Tibial artery (tissue), 4 donors: Measurements from ENCODE around the gene BRD3OS.
"Not testable (repeated sequence)": the region's sequence is repeated elsewhere in the genome, so short reads cannot be mapped to it uniquely, and the experiment has no call there.

ENCODE experiments used
- DNase-seq, 2 donors: peaks; one replicate each; pipeline ENCODE4 v3.0.0-alpha.2; 2019
- H3K27ac ChIP-seq, 2 donors: fragments of 200-600 bp; sonication (generic) in 1 of 2; 1 replicate in 1 of 2; 2 replicates in 1 of 2; pipeline ENCODE4 v1.5.1; 2018 to 2019; ENCODE audit warnings: mild to moderate bottlenecking in 1 of 2
- H3K27me3 ChIP-seq, 2 donors: fragments of 200-600 bp; sonication (generic) in 1 of 2; one replicate each; pipeline versions ENCODE4 v1.5.1 to v1.6.0; 2016 to 2019
- H3K36me3 ChIP-seq, 3 donors: fragments of 200-600 bp; sonication (generic) in 2 of 3; one replicate each; pipeline ENCODE4 v1.5.1; 2016 to 2019; ENCODE audit warnings: mild to moderate bottlenecking in 2 of 3
- H3K4me1 ChIP-seq, 4 donors: fragments of 200-600 bp; sonication (generic) in 2 of 4; 1 replicate in 3 of 4; 2 replicates in 1 of 4; pipeline ENCODE4 v1.5.1; 2016 to 2019
- H3K4me3 ChIP-seq, 2 donors: fragments of 200-600 bp; sonication (generic) in 1 of 2; 1 replicate in 1 of 2; 2 replicates in 1 of 2; pipeline ENCODE4 v1.5.1; 2018 to 2019; ENCODE audit warnings: mild to moderate bottlenecking in 2 of 2
- H3K9me3 ChIP-seq, 3 donors: fragments of 200-600 bp; sonication (generic) in 1 of 3; one replicate each; pipeline ENCODE4 v1.5.1; 2016 to 2019
- intact Hi-C: fragments of 100-400 bp; cut with DNase I; formaldehyde crosslinking; loops from one replicate; pipeline ENCODE4 v1.15.0; 2023; ENCODE audit warnings: low total_unique reads
- TF ChIP-seq, protein P1 (sequence below), 2 experiments: fragments of 200-600 bp in 1 of 2; fragments of 450-650 bp in 1 of 2; IDR thresholded peaks; one replicate each; pipeline ENCODE4 v1.5.1; 2017 to 2019; ENCODE audit warnings: antibody characterized with exemption in 2 of 2, mild to moderate bottlenecking in 1 of 2, moderate library complexity in 1 of 2

BRD3OS gene

GRCh38 chr9:134067904-134068743, 42.8 kb downstream of the BRD3OS start, which contains the start of gene BRD3:
BRD3 (minus strand) TSS chr9:134068026; CDS start chr9:134053477, 14,549 bp downstream.
- H3K4me3 ChIP-seq: peak within 1 kb of the TSS; percentile 88 to 95
- TF ChIP-seq, protein P1, sequence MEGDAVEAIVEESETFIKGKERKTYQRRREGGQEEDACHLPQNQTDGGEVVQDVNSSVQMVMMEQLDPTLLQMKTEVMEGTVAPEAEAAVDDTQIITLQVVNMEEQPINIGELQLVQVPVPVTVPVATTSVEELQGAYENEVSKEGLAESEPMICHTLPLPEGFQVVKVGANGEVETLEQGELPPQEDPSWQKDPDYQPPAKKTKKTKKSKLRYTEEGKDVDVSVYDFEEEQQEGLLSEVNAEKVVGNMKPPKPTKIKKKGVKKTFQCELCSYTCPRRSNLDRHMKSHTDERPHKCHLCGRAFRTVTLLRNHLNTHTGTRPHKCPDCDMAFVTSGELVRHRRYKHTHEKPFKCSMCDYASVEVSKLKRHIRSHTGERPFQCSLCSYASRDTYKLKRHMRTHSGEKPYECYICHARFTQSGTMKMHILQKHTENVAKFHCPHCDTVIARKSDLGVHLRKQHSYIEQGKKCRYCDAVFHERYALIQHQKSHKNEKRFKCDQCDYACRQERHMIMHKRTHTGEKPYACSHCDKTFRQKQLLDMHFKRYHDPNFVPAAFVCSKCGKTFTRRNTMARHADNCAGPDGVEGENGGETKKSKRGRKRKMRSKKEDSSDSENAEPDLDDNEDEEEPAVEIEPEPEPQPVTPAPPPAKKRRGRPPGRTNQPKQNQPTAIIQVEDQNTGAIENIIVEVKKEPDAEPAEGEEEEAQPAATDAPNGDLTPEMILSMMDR (IDR thresholded peaks at IDR 0.05): no peak
- H3K27ac ChIP-seq: peak within 1 kb of the TSS; percentile 91 to 95
- intact Hi-C loops: loop anchor here (5.0 kb wide), 3 partner anchors 41 to 94 kb away; partner anchors contain the start of genes BRD3OS, RNU6ATAC and WDR5
- DNase-seq: peak; percentile 84 to 91
- H3K36me3 ChIP-seq: no peaks in the 10 kb centered on the region
- no peaks in the 10 kb centered on the region for H3K9me3 ChIP-seq
- peaks cover 0 to 26% of the 10 kb centered on the region in 2 donors for H3K27me3 ChIP-seq
- peaks cover 0 to 39% (median 27%) of the 10 kb centered on the region in 4 donors for H3K4me1 ChIP-seq

- Histone ChIP-seq H3K9me3 (no peaks in the 10 kb centered on the region), H3K27ac (peak overlapping the region; percentile 91 to 95), H3K36me3 (no peaks in the 10 kb centered on the region), H3K4me3 (peak overlapping the region; percentile 88 to 95), H3K4me1 (peaks cover 0 to 31% (median 24%) of the 10 kb centered on the region in 4 donors), H3K27me3 (peaks cover 0 to 26% of the 10 kb centered on the region in 2 donors)
- DNase-seq: peak in 1 of 2 donors; percentile 59
- intact Hi-C loops: loop anchor here (5.0 kb wide), 3 partner anchors 42 to 93 kb away; partner anchors contain the start of genes BRD3OS, RNU6ATAC and WDR5
- TF ChIP-seq, protein P1 (IDR thresholded peaks at IDR 0.05): no peak
These were observed 43.6 kb downstream of the BRD3OS start for GRCh38 chr9:134068744-134069479.

- H3K9me3 ChIP-seq: no peaks in the 10 kb centered on the region
- intact Hi-C loops: loop anchor here (5.0 kb wide), 3 partner anchors 42 to 93 kb away; partner anchors contain the start of genes BRD3OS, RNU6ATAC and WDR5
- peaks cover 0 to 24% (median 20%) of the 10 kb centered on the region in 4 donors for H3K4me1 ChIP-seq
- no peak overlapping the region for H3K4me3 ChIP-seq
- no peak for DNase-seq
- H3K36me3 ChIP-seq: no peaks in the 10 kb centered on the region
- H3K27ac ChIP-seq: no peak overlapping the region
- peaks cover 0 to 26% of the 10 kb centered on the region in 2 donors for H3K27me3 ChIP-seq
- TF ChIP-seq, protein P1 (IDR thresholded peaks at IDR 0.05): no peak
These were observed 44.5 kb downstream of the BRD3OS start for GRCh38 chr9:134069480-134070399.

GRCh38 chr9:134071149-134071548, 45.9 kb downstream of the BRD3OS start:
- Histone ChIP-seq H3K9me3 (no peaks in the 10 kb centered on the region), H3K27ac (no peak overlapping the region), H3K4me1 (peaks cover 0 to 12% (median 8%) of the 10 kb centered on the region in 4 donors), H3K36me3 (no peaks in the 10 kb centered on the region), H3K27me3 (peaks cover 0 to 26% of the 10 kb centered on the region in 2 donors), H3K4me3 (no peak overlapping the region)
- TF ChIP-seq, protein P1 (IDR thresholded peaks at IDR 0.05): no peak
- intact Hi-C loops: no loop called here
- peak in 1 of 2 donors; percentile 40 for DNase-seq

DNA sequence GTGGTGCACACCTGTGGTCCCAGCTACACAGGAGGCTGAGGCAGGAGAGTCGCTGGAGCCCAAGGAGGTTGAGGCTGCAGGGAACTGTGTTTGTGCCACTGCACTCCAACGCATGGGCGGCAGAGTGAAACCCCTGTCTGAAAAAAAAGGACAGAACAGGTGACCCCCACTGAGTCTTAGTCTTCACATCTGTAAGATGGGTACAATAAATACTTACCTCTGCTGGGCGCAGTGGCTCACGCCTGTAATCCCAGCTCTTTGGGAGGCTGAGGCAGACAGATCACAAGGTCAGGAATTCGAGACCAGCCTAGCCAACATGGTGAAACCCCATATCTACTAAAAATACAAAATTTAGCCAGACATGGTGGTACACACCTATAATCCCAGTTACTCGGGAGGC, 47.4 kb downstream of the BRD3OS start:
- intact Hi-C loops, H3K36me3 ChIP-seq, H3K27ac ChIP-seq, H3K4me3 ChIP-seq, H3K4me1 ChIP-seq, DNase-seq: not testable (repeated sequence)
- H3K9me3 ChIP-seq: peaks cover 0 to 12% (median 9%) of the 10 kb centered on the region in 3 donors
- H3K27me3 ChIP-seq: peaks cover 0 to 26% of the 10 kb centered on the region in 2 donors
